HepG2 (cell line): ENCODE results near the gene LCN12. TPM values are rescaled to one million over a fixed set of nuclear protein-coding genes. Genes with fewer than 3 reads are reported as not detected.

Source experiments
- ATAC-seq: fragments of 200-7000 bp; cut with Tn5 transposase; 3 replicates; pipeline ENCODE4 v1.9.1; 2020; ENCODE audit warnings: mild to moderate bottlenecking, moderate library complexity
- BruUV-seq: library from RNA; stranded (reverse); fragments of 400-500 nt; replicated peaks from 2 replicates; lab custom pipeline; 2021; lab: Mats Ljungman, UMichigan
- CTCF ChIA-PET: fragments of 300-600 bp; formaldehyde crosslinking; extraction: SDS; loops from one replicate; lab custom pipeline; 2021; ENCODE audit warnings: low total read pairs, inconsistent platforms, low intra/inter-chr PET ratio; lab: Yijun Ruan, JAX
- POLR2A ChIA-PET: fragments of 350-600 bp; sonication (Branson Sonifier 250); formaldehyde crosslinking; loops from one replicate; lab custom pipeline; 2020; ENCODE audit warnings: antibody characterized with exemption, inconsistent platforms; lab: Yijun Ruan, JAX
- DNase-seq: peaks from one replicate; pipeline ENCODE4 v3.0.0-alpha.2; 2015; ENCODE audit warnings: low spot score
- FAIRE-seq: peaks from 3 replicates; lab custom pipeline; 2011; peaks lifted over from hg19 to GRCh38; lab: Jason Lieb, UNC
- H2AFZ ChIP-seq: one replicate; pipeline ENCODE4 v1.6.1; 2011; ENCODE audit warnings: low read length, inconsistent platforms
- H3K27ac ChIP-seq: fragments of 300-600 bp; 3 replicates; pipeline ENCODE4 v1.8.0; 2011; ENCODE audit warnings: mixed run types, mild to moderate bottlenecking, mixed read lengths, low read length, inconsistent platforms; ENCODE audit not compliant: insufficient read depth; ENCODE audit errors: extremely low read length
- H3K27me3 ChIP-seq, 2 experiments: fragments of 200-600 bp in 1 of 2; 2 replicates in 1 of 2; 3 replicates in 1 of 2; pipeline versions ENCODE4 v1.6.0 to v1.8.0; 2011; ENCODE audit warnings: low read length in 2 of 2, mild to moderate bottlenecking in 2 of 2, moderate library complexity in 2 of 2, inconsistent platforms in 1 of 2; ENCODE audit not compliant: insufficient read depth in 2 of 2, control insufficient read depth in 1 of 2
- H3K36me3 ChIP-seq, 2 experiments: fragments of 200-600 bp in 1 of 2; replicated peaks in 1 of 2; 2 replicates in 1 of 2; 3 replicates in 1 of 2; pipeline versions ENCODE4 v1.5.1 to v1.8.0; 2011; ENCODE audit warnings: low read length in 2 of 2, inconsistent platforms in 1 of 2; ENCODE audit not compliant: insufficient read depth in 2 of 2, control insufficient read depth in 1 of 2
- H3K4me1 ChIP-seq: 2 replicates; pipeline ENCODE4 v1.5.1; 2012; ENCODE audit warnings: low read length, inconsistent platforms; ENCODE audit not compliant: insufficient read depth
- H3K4me2 ChIP-seq: 2 replicates; pipeline ENCODE4 v1.6.0; 2011; ENCODE audit warnings: low read depth, low read length, inconsistent platforms
- H3K4me3 ChIP-seq, 3 experiments: fragments of 200-600 bp in 1 of 3; sonication (generic), shearing (Covaris generic) in 1 of 3; replicated peaks in 1 of 3; 2 replicates each; pipeline ENCODE4 v1.5.1; 2011 to 2016; ENCODE audit warnings: low read length in 3 of 3, inconsistent platforms in 2 of 3, low read depth in 2 of 3, mild to moderate bottlenecking in 2 of 3, control low read depth in 1 of 3, mixed read lengths in 1 of 3; ENCODE audit not compliant: insufficient read depth in 1 of 3
- H3K79me2 ChIP-seq: one replicate; pipeline ENCODE4 v1.6.1; 2011; ENCODE audit warnings: low read length, inconsistent platforms; ENCODE audit not compliant: insufficient read depth
- H3K9ac ChIP-seq: 2 replicates; pipeline ENCODE4 v1.6.0; 2011; ENCODE audit warnings: mild to moderate bottlenecking, low read depth, low read length, inconsistent platforms; ENCODE audit not compliant: insufficient read depth
- H3K9me3 ChIP-seq: 2 replicates; pipeline ENCODE4 v1.5.1; 2012; ENCODE audit warnings: mild to moderate bottlenecking, low read length
- H4K20me1 ChIP-seq: 2 replicates; pipeline ENCODE4 v1.6.0; 2011; ENCODE audit warnings: inconsistent platforms, mild to moderate bottlenecking, low read length, moderate library complexity; ENCODE audit not compliant: insufficient read depth
- ARNT ChIP-seq: fragments of 450-650 bp; IDR thresholded peaks from 2 replicates; pipeline ENCODE4 v1.6.1; 2017
- CSRNP2 ChIP-seq: sonication (generic); formaldehyde crosslinking; conservative IDR thresholded peaks from 2 replicates; pipeline ENCODE4 v1.8.0; 2022; ENCODE audit warnings: low read depth, missing genetic modification reagents
- FOXM1 ChIP-seq: sonication (generic); formaldehyde crosslinking; IDR thresholded peaks from 2 replicates; pipeline ENCODE4 v1.5.0; 2020; ENCODE audit warnings: missing genetic modification reagents
- GLI4 ChIP-seq: sonication (generic); formaldehyde crosslinking; IDR thresholded peaks from 2 replicates; pipeline ENCODE4 v1.5.1; 2020; ENCODE audit warnings: missing genetic modification reagents, mild to moderate bottlenecking, moderate library complexity, borderline replicate concordance
- HNRNPL ChIP-seq: fragments of 200-400 bp; formaldehyde crosslinking; IDR thresholded peaks from 2 replicates; pipeline ENCODE4 v1.6.1; 2017; ENCODE audit warnings: mild to moderate bottlenecking, low read depth, low read length
- IKZF4 ChIP-seq: sonication (generic); formaldehyde crosslinking; IDR thresholded peaks from 2 replicates; pipeline ENCODE4 v1.5.1; 2020; ENCODE audit warnings: borderline replicate concordance, mild to moderate bottlenecking, low read depth, missing genetic modification reagents; ENCODE audit errors: not compliant biosample characterization
- MAZ ChIP-seq, 2 experiments: sonication (generic) in 1 of 2; formaldehyde crosslinking in 1 of 2; IDR thresholded peaks; 2 replicates each; pipeline versions ENCODE4 v1.5.0 to v1.6.1; 2012 to 2020; ENCODE audit warnings: low read depth in 2 of 2, mild to moderate bottlenecking in 2 of 2, borderline replicate concordance in 1 of 2, improper control_type of control experiment in 1 of 2, low read length in 1 of 2, missing genetic modification reagents in 1 of 2, moderate library complexity in 1 of 2
- MXI1 ChIP-seq: IDR thresholded peaks from 3 replicates; pipeline ENCODE4 v1.6.1; 2012; ENCODE audit warnings: low read depth, low read length, inconsistent platforms, borderline replicate concordance
- MYNN ChIP-seq: sonication (generic); formaldehyde crosslinking; IDR thresholded peaks from 2 replicates; pipeline ENCODE4 v1.4.0; 2020; ENCODE audit warnings: mild to moderate bottlenecking, low read depth, missing genetic modification reagents
- PHF8 ChIP-seq: sonication (generic); formaldehyde crosslinking; IDR thresholded peaks from 2 replicates; pipeline ENCODE4 v1.5.0; 2020; ENCODE audit warnings: missing genetic modification reagents
- RARA ChIP-seq: IDR thresholded peaks from 2 replicates; pipeline ENCODE4 v1.6.1; 2016; ENCODE audit warnings: missing genetic modification reagents, missing compliant biosample characterization
- SKI ChIP-seq: fragments of 450-650 bp; IDR thresholded peaks from one replicate; pipeline ENCODE4 v1.6.1; 2018; ENCODE audit warnings: mild to moderate bottlenecking; ENCODE audit not compliant: partially characterized antibody
- SOX13 ChIP-seq, 3 experiments: fragments of 450-650 bp in 1 of 3; sonication (generic) in 1 of 3; formaldehyde crosslinking in 1 of 3; IDR thresholded peaks in 2 of 3; conservative IDR thresholded peaks in 1 of 3; 2 replicates each; pipeline versions ENCODE4 v1.5.0 to v1.6.1; 2016 to 2020; ENCODE audit warnings: antibody characterized with exemption in 1 of 3, mild to moderate bottlenecking in 1 of 3, missing compliant biosample characterization in 1 of 3, missing genetic modification reagents in 1 of 3, moderate library complexity in 1 of 3
- ZFP36L1 ChIP-seq: sonication (generic); formaldehyde crosslinking; IDR thresholded peaks from 2 replicates; pipeline ENCODE4 v1.8.0; 2022; ENCODE audit warnings: mild to moderate bottlenecking, missing genetic modification reagents, moderate library complexity
- ZNF121 ChIP-seq: sonication (generic); formaldehyde crosslinking; IDR thresholded peaks from 2 replicates; pipeline ENCODE4 v1.5.0; 2020; ENCODE audit warnings: mild to moderate bottlenecking, missing genetic modification reagents
- ZNF451 ChIP-seq: sonication (generic); formaldehyde crosslinking; IDR thresholded peaks from 2 replicates; pipeline ENCODE4 v1.5.0; 2020; ENCODE audit warnings: mild to moderate bottlenecking, missing genetic modification reagents
- WGBS: methylation state at CpG from one replicate; pipeline ENCODE4 v1.1.6; 2017; ENCODE audit warnings: low lambda C conversion rate; 5-methylcytosine and 5-hydroxymethylcytosine counted together
- in situ Hi-C: cut with HindIII; loops from 2 replicates; pipeline ENCODE4 v1.10.0; 2017; ENCODE audit warnings: low pct_unique_long_range_greater_than_20kb; ENCODE audit not compliant: extremely low pct_ligation_motif_present
- intact Hi-C: fragments of 100-400 bp; cut with micrococcal nuclease; formaldehyde crosslinking; loops from one replicate; pipeline ENCODE4 v1.10.0; 2022; ENCODE audit not compliant: unreplicated experiment
- polyA plus RNA-seq, 8 experiments: library from polyadenylated mRNA; depleted of rRNA in 3 of 8; stranded (reverse) in 7 of 8; unstranded in 1 of 8; fragments of >200 nt; fragmentation: Illumina TruSeq in 4 of 8; extraction: Trizol in 4 of 8; gene quantifications; 2 replicates each; pipeline versions ENCODE4 v1.2.1 to v1.2.3, GENCODE V29; 2011 to 2016; ENCODE audit warnings: low read depth in 4 of 8, missing spikeins in 1 of 8, mixed read lengths in 1 of 8; ENCODE audit not compliant: insufficient read depth in 1 of 8
- total RNA-seq, 5 experiments: library from RNA; depleted of rRNA; stranded (reverse); fragments of >200 nt; fragmentation: Illumina TruSeq; extraction: Trizol; gene quantifications; 2 replicates each; pipeline ENCODE4 v1.2.3, GENCODE V29; 2016; ENCODE audit warnings: low read depth in 1 of 5

LCN12 gene
- total and polyA plus RNA-seq, 2 of the 13 experiments (the other 11 are each of a cell fraction or from before 2014, with no cell fraction given): 3.4 to 6.9 TPM

DNA sequence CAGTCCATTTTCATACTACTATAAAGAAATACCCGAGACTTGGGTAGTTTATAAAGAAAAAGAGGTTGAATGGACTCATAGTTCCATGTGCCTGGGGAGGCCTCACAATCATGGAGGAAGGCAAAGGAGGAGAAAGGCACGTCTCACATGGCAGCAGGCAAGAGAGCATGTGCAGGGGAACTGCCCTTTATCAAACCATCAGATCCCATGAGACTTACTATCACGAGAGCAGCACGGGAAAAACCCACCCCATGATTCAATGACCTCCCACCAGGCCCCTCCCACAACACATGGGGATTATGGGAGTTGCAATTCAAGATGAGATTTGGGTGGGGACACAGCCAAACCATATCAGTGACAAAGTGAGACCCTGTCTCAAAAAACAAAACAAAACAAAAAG, 45.8 kb upstream of the LCN12 start (continued):
- TF ChIP-seq SOX13 (IDR thresholded peaks at IDR 0.05): no peak
- no peak for TF ChIP-seq SOX13 (CRISPR knock-in tag; conservative IDR thresholded peaks at IDR 0.05 in 1 of 2, IDR thresholded peaks at IDR 0.05 in 1 of 2)
- TF ChIP-seq PHF8: no peak
- TF ChIP-seq SKI: no peak
- no peak for TF ChIP-seq MYNN (CRISPR knock-in tag)
- no peak for TF ChIP-seq ZNF451 (CRISPR knock-in tag)
- TF ChIP-seq HNRNPL: no peak
- no peak for TF ChIP-seq GLI4 (CRISPR knock-in tag)

GRCh38 chr9:136907011-136907914, 44.8 kb upstream of the LCN12 start:
- Histone ChIP-seq H3K9me3 (no peaks in the 10 kb centered on the region), H2AFZ (no peak overlapping the region), H3K27me3 (no peaks in the 10 kb centered on the region), H3K79me2 (no peaks in the 10 kb centered on the region), H3K4me2 (no peak overlapping the region), H3K27ac (no peak overlapping the region), H4K20me1 (no peaks in the 10 kb centered on the region), H3K4me1 (peaks cover 5% of the 10 kb centered on the region), H3K36me3 (peaks cover 25 to 57% of the 10 kb centered on the region in 2 experiments), H3K9ac (no peak overlapping the region), H3K4me3 (no peak overlapping the region)
- in situ Hi-C loops: no loop called here
- POLR2A ChIA-PET: no interaction called here
- over 99% methylated on average over 22 of the region's 29 CpGs for WGBS
- BruUV-seq: no TSS peak
- FAIRE-seq (no peak), DNase-seq (no peak), ATAC-seq (no peak)
- CTCF ChIA-PET: no interaction called here
- intact Hi-C loops: no loop called here
- TF ChIP-seq FOXM1 (CRISPR knock-in tag): no peak
- TF ChIP-seq ZNF121 (CRISPR knock-in tag): no peak
- no peak for TF ChIP-seq RARA (CRISPR knock-in tag)
- TF ChIP-seq IKZF4: no peak
- TF ChIP-seq MXI1: no peak
- TF ChIP-seq MAZ (IDR thresholded peaks at IDR 0.05; ENCODE audit: borderline replicate concordance, low read depth, low read length): no peak
- TF ChIP-seq MAZ (CRISPR knock-in tag; IDR thresholded peaks at IDR 0.05; ENCODE audit: low read depth): no peak
- no peak for TF ChIP-seq CSRNP2 (CRISPR knock-in tag)
- no peak for TF ChIP-seq ARNT
- no peak for TF ChIP-seq ZFP36L1 (CRISPR knock-in tag)
